HG03457 (cell line): Measurements from ENCODE around the gene TRAF5.
"Not testable (repeated sequence)": the region's sequence is repeated elsewhere in the genome, so short reads cannot be mapped to it uniquely, and the experiment has no call there.

Source experiments
- ATAC-seq: cut with Tn5 transposase; IDR thresholded peaks from one replicate; pipeline ENCODE4 v1.9.1; 2021; ENCODE audit warnings: moderate number of reproducible peaks; ENCODE audit not compliant: unreplicated experiment

TRAF5 gene, protein sequence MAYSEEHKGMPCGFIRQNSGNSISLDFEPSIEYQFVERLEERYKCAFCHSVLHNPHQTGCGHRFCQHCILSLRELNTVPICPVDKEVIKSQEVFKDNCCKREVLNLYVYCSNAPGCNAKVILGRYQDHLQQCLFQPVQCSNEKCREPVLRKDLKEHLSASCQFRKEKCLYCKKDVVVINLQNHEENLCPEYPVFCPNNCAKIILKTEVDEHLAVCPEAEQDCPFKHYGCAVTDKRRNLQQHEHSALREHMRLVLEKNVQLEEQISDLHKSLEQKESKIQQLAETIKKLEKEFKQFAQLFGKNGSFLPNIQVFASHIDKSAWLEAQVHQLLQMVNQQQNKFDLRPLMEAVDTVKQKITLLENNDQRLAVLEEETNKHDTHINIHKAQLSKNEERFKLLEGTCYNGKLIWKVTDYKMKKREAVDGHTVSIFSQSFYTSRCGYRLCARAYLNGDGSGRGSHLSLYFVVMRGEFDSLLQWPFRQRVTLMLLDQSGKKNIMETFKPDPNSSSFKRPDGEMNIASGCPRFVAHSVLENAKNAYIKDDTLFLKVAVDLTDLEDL

DNA sequence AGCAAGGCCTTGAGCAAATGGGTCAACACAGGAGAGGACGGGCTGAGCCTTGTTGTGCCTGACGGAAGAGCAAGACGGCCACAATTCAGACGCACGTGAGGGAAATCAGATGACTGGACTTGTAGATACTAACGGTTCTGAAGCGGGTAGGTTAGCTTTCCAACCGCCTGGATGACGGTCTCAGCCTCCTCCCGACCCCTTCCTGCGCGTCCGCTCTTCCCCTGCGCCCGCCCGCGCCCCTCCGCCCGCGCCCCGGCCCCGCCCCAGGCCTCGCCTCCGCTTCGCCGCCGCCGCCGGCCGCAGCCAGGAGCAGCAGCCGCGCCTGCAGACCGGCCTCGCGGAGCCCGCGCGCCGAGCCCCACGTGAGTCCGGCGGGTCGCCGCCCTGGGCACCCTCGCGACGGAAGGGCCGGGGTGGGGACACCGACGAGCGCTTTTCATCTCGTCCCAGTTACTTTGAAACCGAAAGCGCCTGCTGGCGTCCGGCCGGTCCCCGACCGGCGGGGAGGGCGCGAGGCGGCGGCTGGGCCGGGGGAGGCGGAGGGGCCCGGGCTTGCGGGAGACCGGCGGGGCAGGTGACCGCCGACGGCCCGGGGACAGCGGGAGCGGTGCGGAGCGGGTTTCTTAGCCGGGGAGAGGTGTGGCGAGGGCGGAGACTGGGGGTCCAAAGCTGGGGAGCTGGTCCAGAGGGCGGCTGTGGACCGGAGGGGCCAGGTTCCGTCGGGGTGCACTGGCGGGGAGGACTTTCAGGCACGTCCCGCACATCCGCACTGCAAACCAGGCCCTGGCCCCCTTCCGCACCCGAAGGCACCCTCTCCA lies at the start of gene TRAF5:
Gene TRAF5, plus strand, starts transcription at position 306 of the 818 bp plus-strand sequence. CDS start 26,407 bp downstream, outside the sequence.
- ATAC-seq, result no peak

DNA sequence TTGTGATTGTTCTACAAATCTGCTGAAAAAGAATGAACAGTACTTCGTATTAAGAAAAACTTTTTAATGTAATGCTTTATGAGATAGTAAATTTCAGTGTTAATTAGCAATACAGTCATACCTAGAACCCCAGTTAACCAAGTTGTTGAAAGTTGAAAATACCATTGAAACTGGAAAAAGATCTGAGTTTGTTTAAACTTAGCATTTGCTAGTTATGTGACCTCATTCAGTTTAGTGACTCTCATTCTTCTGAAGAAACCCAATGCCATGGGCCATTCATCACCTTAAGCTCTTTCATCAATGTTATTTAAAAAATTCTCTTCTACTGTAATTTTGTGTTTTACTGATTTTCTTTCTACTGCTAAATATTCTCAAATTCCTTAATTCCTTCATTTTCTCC lies 47.3 kb upstream of the TRAF5 start:
- ATAC-seq, result no peak

DNA sequence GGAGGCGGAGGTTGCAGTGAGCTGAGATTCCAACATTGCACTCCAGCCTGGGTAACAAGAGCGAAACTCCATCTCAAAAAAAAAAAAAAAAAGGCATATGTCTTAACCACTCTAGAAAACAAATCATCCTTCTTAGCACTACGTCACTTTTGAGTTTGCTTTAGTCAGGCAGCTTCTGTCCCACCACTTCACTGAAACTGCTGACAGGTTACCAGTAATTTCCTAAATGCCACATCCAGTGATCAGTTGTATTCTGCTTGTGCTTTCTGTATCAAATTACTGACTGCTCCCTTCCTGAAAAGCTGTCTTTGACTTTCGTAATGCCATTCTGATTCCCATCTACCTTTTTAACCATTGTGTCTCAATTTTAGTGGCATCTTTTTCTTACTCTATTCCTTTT lies 45.7 kb upstream of the TRAF5 start:
- ATAC-seq, result no peak

DNA sequence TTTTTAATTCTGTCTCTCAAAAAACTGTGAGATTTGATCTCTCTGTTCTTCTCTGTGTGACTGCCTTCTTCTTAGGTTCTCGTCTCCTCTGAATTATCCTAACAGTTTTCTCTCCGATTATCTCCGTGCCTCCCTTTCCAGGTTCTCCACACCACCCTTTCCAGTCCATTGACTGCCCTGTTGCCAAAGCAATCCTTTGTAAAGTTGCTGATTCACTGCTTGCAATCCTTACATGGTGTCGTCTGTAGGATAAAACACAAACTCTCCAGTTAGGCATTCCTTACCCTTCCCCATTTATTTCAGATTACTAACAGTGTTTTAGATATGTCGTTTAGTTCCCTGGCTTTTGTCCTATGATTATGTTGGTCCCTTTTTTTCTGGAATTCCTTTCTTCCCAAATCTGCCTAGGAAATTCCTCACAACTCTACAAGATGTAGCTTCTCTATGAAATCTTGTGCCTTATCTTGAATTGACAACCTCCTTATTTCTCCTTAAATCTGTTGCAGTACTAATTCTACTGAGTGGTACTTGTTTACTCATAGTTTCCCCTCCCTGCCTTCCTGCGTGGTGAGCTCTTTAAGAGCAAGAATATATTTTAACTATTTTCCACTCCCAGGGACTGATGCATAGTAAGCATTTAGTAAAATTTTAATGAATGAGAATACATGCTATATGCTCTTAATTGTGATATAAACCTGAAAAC lies 45.2 kb upstream of the TRAF5 start:
- ATAC-seq, result no peak

DNA sequence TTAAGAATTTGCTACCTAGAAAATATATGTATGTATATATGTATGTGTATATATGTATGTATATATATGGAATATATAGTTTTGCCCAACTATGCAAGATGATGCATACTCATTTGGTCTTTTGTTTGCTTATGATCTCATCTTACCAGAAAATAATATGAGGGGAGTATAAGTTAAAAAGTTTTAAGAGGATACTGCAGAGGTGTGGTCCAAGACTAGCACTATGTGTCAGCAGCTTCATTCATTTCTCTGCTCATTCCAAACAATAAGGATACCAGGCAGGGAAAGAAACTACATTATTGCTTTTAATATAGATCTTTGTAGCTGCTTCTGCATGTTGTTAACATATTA lies 44.6 kb upstream of the TRAF5 start:
- no peak for ATAC-seq

DNA sequence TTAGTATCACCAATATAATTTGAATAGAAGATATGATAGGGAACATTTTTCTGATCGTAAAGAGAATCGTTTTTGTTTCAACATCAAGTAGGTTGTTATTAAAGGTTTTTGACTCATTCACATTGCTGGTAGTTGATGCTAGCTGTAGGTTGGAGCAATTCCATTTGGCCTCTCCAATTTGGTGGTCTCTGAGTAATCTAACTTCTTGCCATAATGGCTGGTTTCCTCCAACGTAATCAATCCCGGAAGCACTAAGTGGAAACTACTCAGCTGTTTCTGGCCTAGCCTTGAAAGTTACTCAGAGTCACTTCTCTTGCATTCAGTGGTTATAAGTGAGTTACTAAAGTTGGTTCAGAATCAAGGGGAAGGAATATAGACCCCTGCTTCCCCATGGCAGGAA lies 41.4 kb upstream of the TRAF5 start:
- no peak for ATAC-seq

DNA sequence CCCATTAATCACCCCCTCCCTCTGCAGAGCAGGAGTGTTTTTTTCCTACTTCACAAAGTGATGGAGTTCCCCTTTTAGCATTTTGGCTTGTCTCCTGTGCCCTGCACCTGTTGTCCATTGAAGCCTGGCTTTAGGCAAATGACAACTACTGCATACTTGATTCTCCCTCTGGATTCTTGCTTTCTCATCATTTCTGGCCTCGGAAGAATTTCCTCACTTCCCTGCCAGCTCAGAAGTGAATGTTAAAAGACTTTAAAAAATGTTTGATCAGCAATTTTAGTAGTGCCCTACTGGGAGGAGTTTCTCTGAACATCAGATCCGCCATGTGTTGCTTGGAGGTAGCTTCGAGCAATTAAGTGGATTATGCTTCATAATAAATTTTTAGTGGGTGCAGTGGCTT lies 39.4 kb upstream of the TRAF5 start:
- ATAC-seq, result no peak

DNA sequence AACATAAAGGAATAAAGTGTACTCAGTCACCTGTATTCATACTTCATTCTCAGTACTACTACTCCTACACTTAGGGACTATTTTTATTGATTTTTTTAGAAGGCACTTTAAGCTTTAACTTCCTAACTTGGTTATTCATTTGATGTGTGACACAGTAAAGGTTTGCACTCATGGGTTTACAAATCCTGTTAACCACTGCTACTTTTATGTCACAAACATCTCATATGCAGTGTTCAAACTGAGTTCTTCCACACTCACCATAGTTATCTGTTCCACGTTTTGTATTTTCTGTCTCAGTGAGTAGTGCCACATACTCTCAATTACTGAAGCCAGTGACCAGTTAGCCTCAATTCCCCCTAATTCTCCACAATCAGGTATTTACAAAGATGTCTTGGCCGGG lies 34.2 kb upstream of the TRAF5 start:
- no peak for ATAC-seq

DNA sequence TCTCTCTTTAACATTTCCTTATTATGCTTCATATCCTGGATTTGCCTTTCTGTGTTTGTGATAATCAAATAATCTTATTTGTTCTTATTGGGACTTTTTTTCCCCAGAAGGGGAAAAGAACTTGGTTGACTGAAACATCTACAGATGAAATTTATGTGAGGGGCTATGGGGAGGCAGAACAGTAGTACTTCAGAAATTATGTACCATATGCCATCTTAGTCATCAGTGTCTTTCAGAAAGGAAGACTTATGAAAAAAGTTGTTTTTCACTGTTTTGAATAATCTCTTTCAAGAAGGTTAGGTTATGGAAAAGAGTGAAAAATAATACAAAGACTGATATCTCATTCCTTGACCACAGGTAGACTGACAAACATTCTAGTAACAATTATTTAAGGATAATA lies 30.2 kb upstream of the TRAF5 start:
- no peak for ATAC-seq

DNA sequence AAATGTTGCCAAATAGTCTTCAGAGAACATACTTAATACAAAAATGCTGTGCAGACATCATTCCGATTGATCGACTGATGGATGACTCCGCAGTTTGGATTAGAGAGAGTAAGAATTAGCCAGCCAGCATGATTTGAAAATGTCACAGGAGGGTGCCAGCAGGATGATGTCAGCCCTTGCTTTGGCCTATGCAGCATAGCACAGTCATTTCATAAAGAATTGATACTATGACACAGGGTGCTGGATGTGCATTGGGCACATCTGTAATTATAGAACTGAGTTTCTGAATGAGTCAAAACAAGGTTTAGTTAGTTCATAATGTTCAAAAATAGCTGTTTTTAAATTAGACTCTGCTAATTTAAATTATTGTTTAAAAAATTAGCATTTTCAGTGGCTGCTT lies 21.6 kb upstream of the TRAF5 start:
- ATAC-seq, result peak; percentile 93

DNA sequence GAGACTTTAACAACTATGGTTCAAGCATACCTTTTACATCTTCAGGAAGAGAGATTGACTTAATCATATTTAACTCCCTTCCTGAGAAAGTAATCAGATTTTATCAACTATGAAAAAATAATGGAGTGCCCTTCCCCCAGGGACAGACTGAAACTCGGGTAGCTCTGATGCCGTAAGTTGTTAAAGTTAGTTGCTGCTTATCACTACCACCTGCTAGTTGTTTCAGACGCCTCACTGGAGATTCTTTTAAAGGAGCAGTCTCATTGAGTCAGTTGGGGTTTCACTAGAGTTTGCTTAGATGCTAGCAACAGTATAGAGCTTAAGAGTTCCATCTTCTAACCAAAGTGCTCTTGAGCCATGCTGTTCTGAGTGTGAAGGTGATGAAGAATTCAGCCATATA lies 17.0 kb upstream of the TRAF5 start:
- ATAC-seq, result no peak

DNA sequence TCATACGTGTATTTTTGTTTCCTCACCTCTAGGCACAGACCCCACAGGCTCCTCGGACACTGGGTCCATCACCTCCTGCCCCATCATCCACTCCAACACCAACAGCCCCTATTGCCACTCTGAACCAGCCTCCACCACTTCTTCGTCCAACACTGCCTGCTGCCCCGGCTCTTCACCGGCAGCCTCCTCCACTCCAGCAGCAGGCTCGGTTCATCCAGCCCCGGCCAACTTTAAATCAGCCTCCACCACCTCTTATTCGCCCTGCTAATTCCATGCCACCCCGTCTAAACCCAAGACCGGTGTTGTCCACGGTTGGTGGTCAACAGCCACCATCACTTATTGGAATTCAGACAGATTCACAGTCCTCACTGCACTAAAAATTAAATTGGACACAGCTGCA lies 13.2 kb upstream of the TRAF5 start:
- ATAC-seq, result no peak

DNA sequence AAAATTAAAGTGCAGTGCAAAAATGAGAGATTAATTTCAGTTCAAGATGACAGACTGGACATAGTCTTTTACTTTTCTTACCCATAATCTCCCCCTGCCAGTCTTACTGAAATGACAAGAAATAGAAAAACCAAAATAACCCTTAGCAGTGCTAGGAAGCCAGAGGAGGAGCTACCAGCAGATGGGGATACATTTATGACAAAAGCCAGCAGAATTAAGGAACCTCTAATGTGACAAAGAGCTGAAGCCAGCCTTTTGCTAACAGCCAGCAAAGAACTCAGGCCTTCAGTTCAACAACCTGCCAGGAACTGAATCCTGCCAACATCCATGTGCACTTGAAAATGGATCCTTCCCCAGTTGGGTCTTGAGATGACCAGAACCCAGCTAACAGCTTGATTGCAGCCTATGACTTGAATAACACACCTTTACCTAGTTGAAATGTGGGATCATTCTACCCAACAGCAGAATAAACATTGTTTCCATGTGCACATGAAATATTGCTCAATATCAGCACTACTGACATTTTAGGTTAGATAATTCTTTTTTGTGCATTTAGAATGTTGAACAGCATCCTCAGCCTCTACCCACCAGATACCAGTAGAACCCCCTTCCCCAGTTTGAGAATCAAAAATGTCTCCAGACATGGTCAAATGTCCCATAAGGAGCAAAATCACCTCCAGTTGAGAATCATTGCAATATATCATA lies 7.9 kb upstream of the TRAF5 start:
- no peak for ATAC-seq

DNA sequence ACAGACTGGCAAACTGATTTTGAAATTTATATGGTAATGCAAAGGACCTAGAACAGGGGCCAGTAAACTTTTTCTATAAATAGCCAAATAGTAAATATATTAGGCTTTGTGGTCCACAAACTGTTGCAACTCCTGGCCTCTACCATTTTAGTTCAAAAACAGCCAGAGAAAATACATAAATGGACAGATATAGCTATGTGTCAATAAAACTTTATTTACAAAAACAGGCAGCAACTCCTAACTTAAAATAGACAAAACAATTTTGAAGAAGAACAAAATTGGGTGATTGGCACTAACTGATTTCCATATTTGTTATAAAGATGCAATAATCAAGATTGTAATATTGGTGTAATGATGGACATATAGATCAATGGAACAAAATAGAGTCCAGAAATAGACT lies 6.7 kb upstream of the TRAF5 start:
- ATAC-seq, result no peak

DNA sequence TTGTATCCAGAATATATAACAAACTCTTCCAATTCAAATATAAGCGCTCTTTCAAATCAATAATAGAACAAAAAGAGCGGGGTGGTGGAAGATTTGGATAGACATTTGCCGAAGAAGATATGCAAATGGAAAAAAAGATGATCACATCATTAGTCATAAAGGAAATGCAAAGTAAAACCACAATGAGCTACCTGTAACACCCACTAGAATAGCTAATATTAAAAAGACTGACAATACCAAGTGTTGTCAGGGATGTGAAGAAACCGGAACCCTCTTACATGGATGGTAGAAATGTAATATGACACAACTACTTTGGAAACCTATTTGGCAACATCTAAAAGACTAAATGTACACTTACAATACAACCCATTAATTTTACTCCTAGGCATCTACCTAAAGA lies 5.7 kb upstream of the TRAF5 start:
- ATAC-seq, result no peak

DNA sequence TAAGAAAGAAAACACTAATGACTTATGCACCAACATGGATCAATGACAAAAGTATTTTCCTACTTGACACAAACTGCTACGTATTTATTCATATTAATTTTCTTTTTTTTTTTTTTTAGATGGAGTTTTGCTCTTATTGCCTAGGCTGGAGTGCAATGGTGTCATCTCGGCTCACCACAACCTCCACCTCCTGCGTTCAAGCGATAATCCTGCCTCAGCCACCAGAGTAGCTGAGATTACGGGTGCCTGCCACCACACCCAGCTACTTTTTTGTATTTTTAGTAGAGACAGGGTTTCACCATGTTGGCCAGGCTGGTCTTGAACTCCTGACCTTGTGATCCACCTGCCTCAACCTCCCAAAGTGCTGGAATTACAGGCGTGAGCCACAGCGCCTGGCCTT lies 5.0 kb upstream of the TRAF5 start:
- ATAC-seq, result not testable (repeated sequence)

DNA sequence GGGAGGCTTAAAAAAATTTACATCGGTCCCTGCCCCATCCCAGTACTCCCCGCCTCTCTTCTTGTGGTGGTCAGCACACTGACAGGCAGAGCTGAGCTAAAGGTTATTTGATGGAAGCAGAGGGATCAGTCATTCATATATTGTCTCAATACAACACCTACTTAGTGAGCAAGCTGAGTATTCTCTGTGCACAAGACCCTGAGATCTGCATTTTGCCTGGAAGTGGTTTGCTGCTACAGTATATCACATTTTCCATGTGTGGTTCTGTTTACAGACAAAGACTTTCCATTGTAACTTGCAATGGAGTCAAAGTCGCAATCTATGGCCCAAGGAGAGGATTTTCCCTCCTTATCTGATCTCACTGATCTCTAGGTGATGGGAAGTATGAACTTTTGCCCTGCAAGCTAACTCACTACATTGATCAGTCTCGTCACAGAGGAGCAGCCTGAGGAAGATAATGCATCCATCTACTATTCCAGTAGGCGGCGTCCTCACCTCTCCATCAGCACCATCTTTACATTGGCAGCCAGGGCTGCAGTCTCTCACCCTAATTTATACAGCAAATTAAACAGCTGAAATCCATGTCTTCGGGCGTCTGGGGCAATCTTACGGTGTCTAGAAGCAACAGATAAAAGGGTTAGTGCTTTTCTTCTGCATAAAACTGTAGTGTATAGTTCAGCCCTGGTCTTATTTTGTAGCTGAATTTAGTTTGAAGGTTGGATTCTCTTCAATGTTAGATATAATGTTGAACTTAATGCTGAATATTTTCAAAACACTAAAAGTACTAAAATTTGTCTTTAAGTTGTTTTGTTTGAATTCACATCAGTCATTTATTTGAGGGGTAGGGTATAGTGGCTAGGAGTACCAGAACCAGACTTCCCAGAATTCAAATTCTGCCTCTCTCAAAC lies 3.2 kb upstream of the TRAF5 start:
- peak; percentile 46 for ATAC-seq

DNA sequence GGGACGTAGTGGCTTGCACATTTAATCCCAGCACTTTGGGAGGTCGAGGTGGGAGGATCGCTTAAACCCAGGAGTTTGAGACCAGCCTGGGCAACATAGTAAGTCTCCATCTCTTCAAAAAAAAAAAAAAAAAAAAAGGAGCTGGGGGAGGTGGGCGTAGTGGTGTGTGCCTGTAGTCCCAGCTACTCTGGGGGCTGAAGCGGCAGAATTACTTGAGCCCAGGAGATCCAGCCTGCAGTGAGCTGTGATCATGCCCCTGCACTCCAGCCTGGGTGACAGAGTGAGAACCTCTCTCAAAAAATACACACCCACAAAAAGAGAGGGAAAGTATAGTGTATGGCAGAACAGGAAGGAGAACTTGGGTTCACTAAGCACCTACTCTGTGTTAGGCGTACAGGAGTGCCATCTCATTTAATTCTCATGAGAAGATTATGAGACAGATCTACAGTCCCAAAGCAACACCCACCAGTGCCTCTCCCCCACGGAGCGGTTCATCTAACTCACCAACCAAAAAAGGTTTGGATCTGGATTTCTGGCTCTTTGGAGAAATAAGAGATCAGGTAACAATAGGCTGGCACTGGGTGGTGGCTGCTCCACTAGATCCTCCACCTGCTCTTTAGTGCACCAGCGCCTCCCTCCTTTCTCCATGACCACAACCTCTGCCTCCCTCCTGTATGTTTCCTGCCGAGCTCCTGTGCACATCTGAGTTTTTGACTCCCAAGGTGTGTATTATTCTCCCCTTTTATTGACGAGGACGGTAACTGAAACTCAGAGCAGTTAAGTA lies 1.4 kb upstream of the TRAF5 start:
- no peak for ATAC-seq

DNA sequence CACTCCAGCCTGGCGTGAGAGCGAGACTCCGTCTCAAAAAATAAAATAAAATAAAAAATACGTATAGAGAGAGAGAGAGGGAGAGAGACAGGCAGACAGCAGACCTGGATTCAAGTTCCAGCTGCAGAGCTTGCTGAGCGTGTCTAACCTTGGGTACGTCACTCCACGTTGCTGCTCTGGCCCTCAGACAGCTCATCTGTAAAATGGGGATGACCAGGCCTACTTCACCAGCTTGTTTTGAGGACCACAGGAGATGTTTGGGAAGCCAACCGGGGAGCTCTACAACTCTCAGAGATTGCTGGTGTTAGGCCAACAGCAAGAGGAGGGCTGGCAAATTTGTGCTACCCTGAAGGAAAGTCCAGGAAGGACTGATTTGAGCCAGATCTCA lies 499 bp upstream of the TRAF5 start:
- no peak for ATAC-seq
